ENCODE data around the gene TET1. TPM values are rescaled to one million over a fixed set of nuclear protein-coding genes. Genes with fewer than 3 reads are reported as not detected.

TET1 gene
- total and polyA plus RNA-seq, 10 donors: 0.04 to 3.1 (median 2.1) TPM

DNA sequence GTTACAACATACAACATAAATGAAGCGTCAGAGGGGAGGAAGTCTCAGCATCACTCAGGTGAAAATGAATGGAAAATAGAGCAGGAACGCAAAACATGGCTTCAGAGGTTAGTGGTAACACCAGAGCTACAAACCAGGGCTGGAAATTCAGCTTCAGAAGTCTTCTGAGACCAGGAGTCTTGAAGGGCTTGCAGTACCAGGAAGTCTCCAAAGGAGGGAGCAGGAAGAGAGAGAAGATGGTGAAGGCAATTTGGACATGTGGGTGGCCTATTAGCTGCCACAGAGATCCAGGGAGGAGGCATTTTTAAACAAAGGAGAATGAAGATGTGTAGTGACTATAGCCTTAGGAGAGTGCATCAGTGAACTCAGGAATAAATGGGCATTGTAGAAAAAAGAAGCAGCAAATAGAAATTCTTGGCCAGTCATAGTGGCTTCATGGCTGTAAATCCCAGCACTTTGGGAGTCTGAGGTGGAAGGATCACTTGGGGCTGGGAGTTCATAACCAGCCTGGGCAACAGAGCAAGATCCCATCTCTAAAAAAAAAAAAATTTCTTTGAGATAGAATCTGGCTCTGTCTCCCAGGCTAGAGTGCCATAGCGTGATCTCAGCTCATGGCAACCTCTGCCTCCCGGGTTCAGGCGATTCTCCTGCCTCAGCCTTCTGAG lies 9.3 kb upstream of the TET1 start:
- no peak for DNase-seq
- no peaks in the 10 kb centered on the region for H3K9me3 ChIP-seq
- no peaks in the 10 kb centered on the region for H3K36me3 ChIP-seq
- no peak overlapping the region for H3K4me3 ChIP-seq
- no peaks in the 10 kb centered on the region for H3K27me3 ChIP-seq (replicated peaks in 1 of 7)
- intact Hi-C loops (cut with DNase I; ENCODE audit: low total_unique reads): no loop called here
- WGBS, 5 donors: 72 to 80% (median 77%) methylated on average over 5 of the region's 5 CpGs
- no peak overlapping the region for H3K27ac ChIP-seq
- TF ChIP-seq POLR2AphosphoS5 (IDR thresholded peaks at IDR 0.05) (no peak), POLR2A (IDR thresholded peaks at IDR 0.05) (no peak)
- TF ChIP-seq, protein P1, sequence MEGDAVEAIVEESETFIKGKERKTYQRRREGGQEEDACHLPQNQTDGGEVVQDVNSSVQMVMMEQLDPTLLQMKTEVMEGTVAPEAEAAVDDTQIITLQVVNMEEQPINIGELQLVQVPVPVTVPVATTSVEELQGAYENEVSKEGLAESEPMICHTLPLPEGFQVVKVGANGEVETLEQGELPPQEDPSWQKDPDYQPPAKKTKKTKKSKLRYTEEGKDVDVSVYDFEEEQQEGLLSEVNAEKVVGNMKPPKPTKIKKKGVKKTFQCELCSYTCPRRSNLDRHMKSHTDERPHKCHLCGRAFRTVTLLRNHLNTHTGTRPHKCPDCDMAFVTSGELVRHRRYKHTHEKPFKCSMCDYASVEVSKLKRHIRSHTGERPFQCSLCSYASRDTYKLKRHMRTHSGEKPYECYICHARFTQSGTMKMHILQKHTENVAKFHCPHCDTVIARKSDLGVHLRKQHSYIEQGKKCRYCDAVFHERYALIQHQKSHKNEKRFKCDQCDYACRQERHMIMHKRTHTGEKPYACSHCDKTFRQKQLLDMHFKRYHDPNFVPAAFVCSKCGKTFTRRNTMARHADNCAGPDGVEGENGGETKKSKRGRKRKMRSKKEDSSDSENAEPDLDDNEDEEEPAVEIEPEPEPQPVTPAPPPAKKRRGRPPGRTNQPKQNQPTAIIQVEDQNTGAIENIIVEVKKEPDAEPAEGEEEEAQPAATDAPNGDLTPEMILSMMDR (IDR thresholded peaks at IDR 0.05 in 8 of 11, conservative IDR thresholded peaks at IDR 0.05 in 3 of 11): peak; percentile 54 to 78 (median 69)
- H3K4me1 ChIP-seq: no peaks in the 10 kb centered on the region

DNA sequence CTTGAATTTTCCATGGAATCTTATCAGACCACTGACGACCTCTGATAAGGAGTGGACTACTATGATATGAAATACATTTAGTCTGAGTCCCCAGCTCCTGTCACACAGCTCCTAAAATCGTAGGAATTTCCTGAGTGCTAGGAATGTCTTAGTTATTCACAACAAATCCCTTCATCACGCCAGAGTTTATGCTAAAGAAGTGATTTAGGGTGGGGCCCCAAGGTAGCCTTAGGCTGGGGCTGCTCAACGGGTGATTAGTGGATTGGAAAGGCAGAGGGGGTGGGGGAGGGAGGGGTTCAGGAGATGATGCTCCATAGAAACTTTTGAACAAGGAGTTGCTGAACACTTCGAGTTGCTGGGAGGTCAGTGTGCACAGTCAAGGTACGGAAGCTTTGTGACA lies 7.0 kb upstream of the TET1 start:
- Histone ChIP-seq H3K4me1 (no peaks in the 10 kb centered on the region), H3K36me3 (no peaks in the 10 kb centered on the region), H3K27me3 (replicated peaks in 1 of 7) (peaks cover 0 to 11% (median 0%) of the 10 kb centered on the region in 7 donors), H3K9me3 (no peaks in the 10 kb centered on the region), H3K27ac (no peak overlapping the region), H3K4me3 (no peak overlapping the region)
- intact Hi-C loops (cut with DNase I; ENCODE audit: low total_unique reads): no loop called here
- TF ChIP-seq POLR2A (IDR thresholded peaks at IDR 0.05): no peak
- no peak for TF ChIP-seq POLR2AphosphoS5 (IDR thresholded peaks at IDR 0.05)
- TF ChIP-seq, protein P1 (IDR thresholded peaks at IDR 0.05 in 8 of 11, conservative IDR thresholded peaks at IDR 0.05 in 3 of 11): no peak
- WGBS, 5 donors: 62 to 84% (median 69%) methylated on average over 6 of the region's 6 CpGs
- no peak for DNase-seq

DNA sequence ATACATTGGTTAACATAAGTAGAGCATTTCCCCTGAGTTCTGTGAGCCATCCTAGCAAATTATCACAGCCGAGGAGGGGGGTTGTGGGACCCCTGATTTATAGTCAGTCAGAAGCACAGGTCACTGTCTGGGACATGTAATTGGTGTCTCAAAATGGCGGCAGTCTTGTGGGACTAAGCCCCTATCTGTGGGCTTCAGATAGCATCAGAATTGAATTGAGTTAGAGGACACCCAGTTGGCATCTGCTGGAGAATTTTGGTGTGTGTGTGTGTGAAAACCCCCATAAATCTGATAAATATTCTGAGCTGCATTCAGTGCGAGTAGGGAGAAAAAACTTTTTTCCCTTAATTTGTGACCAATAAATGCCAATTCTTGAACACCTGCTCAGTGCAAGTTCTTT lies 6.5 kb upstream of the TET1 start:
- Histone ChIP-seq H3K9me3 (no peaks in the 10 kb centered on the region), H3K4me1 (no peaks in the 10 kb centered on the region), H3K36me3 (no peaks in the 10 kb centered on the region), H3K27ac (no peak overlapping the region), H3K4me3 (no peak overlapping the region), H3K27me3 (replicated peaks in 1 of 7) (peaks cover 0 to 16% (median 0%) of the 10 kb centered on the region in 7 donors)
- no peak for DNase-seq
- TF ChIP-seq, protein P1 (IDR thresholded peaks at IDR 0.05 in 8 of 11, conservative IDR thresholded peaks at IDR 0.05 in 3 of 11): no peak
- TF ChIP-seq POLR2A (IDR thresholded peaks at IDR 0.05) (no peak), POLR2AphosphoS5 (IDR thresholded peaks at IDR 0.05) (no peak)
- WGBS, 5 donors: 82 to 86% (median 84%) methylated on average over 3 of the region's 3 CpGs
- intact Hi-C loops (cut with DNase I; ENCODE audit: low total_unique reads): no loop called here

DNA sequence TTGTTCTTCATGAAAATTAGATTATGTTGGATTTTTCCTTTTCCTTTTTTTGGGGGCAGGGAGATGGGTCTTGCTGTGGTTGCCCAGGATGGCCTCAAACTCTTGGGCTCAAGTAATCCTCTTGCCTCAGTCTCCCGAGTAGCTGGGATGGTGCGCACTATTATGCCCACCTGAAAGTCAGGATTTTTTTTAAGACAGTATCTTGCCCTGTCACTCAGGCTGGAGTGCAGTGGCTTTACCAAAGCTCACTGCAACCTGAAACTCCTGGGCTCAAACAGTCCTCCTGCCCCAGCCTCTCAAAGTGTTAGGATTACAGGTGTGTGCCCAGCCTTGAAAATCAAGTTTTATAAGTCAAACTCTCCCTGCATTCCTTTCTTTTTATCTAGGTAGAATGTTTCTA lies 1.7 kb upstream of the TET1 start:
- TF ChIP-seq, protein P1 (IDR thresholded peaks at IDR 0.05 in 8 of 11, conservative IDR thresholded peaks at IDR 0.05 in 3 of 11): no peak
- no peak for TF ChIP-seq POLR2A (IDR thresholded peaks at IDR 0.05)
- TF ChIP-seq POLR2AphosphoS5 (IDR thresholded peaks at IDR 0.05): no peak
- Histone ChIP-seq H3K36me3 (no peaks in the 10 kb centered on the region), H3K27ac (no peak overlapping the region), H3K4me1 (peaks cover 4 to 42% (median 29%) of the 10 kb centered on the region in 6 donors), H3K9me3 (no peaks in the 10 kb centered on the region), H3K27me3 (replicated peaks in 1 of 7) (peaks cover 4 to 65% (median 26%) of the 10 kb centered on the region in 7 donors), H3K4me3 (no peak overlapping the region)
- intact Hi-C loops (cut with DNase I; ENCODE audit: low total_unique reads): no loop called here
- DNase-seq: no peak
- 93 to 100% (median 100%) methylated on average over 2 of the region's 2 CpGs for WGBS, 5 donors
